ENCODE data around the gene AMBP.
A peak's percentile ranks its signal among the peaks of the same experiment; 100 is the strongest.
"Not testable (repeated sequence)": the region's sequence is repeated elsewhere in the genome, so short reads cannot be mapped to it uniquely, and the experiment has no call there.

Gene AMBP

GRCh38 chr9:114050226-114050568, 27.9 kb downstream of the AMBP start:
- no peak for DNase-seq

- no peak for DNase-seq
Measured at GRCh38 chr9:114049441-114050225, 28.5 kb downstream of the AMBP start.

DNA sequence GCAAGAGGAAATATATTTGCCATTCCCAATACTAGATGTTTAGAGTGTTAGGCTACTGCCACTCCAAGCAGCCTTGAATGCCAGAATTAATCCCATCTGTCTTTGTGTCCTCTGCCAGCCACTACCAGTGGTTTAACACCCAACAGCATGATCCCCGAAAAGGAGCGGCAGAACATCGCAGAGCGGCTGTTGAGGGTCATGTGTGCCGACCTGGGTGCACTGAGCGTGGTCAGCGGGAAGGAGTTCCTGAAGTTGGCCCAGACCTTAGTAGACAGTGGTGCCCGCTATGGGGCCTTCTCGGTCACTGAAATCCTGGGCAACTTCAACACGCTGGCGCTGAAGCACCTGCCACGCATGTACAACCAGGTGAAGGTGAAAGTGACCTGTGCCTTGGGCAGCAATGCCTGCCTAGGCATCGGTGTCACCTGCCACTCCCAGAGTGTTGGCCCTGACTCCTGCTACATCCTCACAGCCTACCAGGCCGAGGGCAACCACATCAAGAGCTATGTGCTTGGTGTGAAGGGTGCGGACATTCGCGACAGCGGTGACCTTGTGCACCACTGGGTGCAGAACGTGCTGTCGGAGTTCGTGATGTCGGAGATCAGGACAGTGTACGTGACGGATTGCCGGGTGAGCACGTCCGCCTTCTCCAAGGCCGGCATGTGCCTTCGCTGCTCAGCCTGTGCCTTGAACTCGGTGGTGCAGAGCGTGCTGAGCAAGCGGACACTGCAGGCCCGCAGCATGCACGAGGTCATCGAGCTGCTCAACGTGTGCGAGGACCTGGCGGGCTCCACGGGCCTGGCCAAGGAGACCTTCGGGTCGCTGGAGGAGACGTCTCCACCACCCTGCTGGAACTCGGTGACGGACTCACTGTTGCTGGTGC, 29.3 kb downstream of the AMBP start:
- no peak for DNase-seq

DNA sequence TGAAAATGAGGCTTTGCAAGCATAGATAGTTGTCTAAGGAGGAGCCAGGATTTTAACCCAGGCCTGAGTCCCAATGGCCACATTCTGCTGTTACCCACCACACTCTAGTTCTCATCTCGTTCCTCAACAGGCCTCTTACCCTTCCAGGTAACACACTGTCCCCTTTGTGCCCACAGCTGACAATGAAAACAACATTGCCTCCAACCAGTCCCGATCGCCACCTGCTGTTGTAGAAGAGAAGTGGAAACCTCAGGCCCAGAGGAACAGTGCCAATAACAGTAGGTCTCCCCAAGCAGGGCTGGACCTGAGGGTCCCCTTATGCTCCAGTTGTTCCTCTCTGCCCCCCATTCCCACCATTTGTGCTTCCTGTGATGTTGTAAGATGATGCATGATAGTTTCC, 30.4 kb downstream of the AMBP start:
- DNase-seq = no peak

- DNase-seq = no peak
Measured at GRCh38 chr9:114046875-114047274, 31.2 kb downstream of the AMBP start.

DNA sequence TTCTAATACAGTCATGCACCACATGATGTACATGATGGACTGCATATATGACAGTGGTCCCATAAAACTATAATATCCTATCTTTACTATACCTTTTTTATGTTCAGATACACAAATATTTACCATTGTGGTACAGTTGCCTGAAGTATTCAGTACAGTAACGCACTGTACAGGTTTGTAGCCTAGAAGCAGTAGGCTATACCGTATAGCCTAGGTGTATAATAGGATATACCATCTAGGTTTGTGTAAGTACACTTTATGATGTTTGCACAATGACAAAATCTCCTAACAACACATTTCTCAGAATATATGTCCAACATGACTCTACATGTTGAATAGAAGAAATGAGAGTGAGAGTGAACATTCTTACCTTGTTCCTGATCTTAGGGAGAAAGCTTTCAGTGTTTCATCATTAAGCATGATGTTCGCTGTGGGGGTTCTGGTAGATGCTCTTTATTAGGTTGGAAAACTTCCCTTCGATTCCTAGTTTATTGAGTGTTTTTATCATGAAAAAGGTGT, 31.8 kb downstream of the AMBP start:
- no peak for DNase-seq

DNA sequence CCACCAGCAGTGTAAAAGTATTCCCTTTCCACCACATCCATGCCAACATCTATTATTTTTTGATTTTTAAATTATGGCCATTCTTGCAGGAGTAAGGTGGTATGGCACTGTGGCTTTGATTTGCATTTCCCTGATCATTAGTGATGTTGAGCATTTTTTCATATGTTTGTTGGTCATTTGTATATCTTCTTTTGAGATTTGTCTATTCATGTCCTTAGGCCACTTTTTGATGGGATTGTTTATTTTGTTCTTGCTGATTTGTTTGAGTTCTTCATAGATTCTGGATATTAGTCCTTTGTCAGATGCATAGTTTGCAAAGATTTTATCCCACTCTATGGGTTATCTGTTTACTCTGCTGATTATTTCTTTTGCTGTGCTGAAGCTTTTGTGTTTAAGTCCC, 34.4 kb downstream of the AMBP start:
- DNase-seq = not testable (repeated sequence)

- DNase-seq = no peak
Measured at GRCh38 chr9:114039484-114039883, 38.6 kb downstream of the AMBP start.

DNA sequence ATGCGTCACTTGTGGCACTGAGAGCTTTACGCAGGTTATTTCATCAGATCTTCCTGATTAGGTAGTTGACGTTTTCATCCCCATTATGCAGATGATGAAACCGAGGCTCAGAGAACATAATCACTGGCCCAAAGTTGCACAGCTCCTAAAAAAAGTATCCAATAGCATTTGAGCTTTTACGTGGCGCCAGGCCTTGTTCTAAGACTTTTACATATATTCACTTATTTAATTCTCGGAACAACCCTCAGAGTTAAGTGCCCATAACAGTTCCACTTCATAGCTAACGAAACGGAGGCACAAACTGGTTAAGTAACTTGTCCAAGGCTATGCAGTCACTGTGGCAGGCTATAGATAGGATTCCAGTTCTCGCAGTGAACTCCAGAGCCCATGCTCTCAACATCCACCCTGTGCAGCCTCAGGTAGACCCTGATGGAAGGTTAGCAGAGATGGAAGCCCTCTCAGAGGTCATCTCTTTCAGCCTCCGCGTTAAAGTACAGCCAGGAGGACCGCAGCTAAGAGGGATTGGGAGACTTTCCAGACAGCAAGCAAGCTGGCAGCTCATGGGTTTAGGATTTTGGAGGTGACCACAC, 39.3 kb downstream of the AMBP start:
- no peak for DNase-seq

DNA sequence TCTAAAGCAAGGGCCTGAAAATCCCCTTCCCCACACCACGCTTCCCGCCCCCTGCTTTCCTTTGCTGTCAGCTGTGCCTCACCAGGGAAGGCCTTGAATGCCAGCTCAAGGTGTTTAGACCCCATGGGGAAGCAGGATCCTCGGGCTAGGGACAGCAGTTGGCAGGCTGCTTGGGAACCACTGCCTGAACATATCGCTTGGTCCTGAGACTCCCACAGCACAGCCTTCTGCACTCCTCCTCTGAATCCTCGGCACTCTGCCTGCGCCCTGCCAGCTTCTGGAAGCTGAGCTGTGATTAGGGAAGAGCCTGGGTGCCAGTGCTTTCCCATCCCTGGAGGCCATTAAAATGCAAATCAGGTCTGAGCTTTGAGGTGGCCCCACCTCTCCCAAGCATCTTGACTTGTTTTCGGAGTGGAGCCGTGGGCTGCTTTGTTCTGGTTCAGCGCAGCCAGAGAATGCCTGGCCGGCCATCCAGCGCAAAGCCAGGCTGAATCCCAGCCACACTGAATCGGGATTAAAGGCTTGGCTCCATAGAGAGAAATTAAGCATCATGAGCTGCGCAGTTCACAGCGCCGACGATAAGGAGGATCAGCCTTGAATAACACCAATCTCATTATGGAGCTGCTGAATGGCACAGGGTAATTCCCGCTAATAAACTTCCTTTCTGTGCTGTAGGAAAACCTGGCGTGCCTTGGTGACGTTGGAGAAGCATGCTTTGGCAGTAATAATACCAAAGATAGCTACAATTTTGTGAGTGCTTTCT, 40.0 kb downstream of the AMBP start:
- no peak for DNase-seq

DNA sequence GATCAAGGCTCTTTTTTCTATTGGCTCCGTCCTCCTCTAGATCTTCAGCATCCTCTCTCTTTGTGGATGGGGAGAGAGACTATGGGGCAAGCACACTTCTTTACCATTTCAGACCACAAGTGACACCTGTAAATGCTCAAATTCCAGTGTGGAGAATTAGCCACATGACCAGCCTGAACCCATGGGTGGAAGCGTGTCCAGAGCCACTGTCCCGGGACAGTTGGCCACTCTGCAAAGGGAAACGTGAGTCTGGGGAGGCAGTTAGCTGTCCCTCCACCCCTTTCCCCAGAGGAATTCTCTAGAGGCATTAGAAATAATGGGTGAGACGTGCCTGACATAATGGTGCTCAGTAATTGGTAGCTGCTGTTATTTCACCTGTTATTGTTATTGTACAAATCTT, 40.9 kb downstream of the AMBP start:
- DNase-seq = no peak

DNA sequence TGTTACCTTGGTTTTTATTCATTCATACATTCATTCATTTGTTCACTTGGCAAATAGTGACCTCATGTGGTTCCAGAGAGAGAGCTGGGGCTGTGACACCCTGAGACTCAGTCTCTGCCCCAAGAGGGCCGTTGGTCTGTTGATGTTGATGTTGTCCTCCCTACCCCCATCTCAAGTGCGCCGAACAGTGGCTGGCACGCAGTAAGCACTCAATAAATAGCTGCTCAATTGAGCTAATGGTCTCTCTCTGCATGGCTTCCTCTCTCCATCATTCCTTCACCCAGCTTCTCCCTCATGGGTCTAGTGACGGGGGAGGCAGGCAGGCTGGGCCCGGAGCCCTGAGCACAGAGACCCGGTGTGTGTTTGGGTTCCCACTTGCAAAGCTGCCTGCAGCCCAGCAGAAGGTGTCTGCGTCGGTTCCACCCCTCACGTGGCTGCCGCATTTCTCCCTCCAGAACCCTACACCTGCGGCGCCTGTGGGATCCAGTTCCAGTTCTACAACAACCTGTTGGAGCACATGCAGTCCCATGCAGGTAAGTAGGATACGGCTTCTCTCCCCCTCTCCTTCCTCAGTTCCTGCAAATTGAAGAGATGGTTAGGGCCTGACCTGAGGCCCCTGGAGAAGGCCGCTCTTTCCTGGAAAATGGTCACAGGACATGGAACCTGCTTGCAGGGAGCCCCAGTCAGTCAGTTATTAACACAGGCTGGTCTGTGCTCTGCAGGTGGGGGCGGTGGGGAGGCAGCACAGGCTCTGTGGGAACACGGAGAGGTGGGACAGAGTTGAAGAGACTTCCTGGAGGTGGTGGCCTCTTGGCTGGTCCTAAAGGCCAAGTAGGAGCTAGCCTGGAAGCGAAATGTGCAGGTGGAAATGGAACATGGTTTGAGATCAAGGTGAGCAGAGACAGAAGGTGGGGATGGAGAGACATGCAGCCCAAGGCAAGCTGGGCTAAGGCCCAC, 42.0 kb downstream of the AMBP start:
- DNase-seq = no peak

DNA sequence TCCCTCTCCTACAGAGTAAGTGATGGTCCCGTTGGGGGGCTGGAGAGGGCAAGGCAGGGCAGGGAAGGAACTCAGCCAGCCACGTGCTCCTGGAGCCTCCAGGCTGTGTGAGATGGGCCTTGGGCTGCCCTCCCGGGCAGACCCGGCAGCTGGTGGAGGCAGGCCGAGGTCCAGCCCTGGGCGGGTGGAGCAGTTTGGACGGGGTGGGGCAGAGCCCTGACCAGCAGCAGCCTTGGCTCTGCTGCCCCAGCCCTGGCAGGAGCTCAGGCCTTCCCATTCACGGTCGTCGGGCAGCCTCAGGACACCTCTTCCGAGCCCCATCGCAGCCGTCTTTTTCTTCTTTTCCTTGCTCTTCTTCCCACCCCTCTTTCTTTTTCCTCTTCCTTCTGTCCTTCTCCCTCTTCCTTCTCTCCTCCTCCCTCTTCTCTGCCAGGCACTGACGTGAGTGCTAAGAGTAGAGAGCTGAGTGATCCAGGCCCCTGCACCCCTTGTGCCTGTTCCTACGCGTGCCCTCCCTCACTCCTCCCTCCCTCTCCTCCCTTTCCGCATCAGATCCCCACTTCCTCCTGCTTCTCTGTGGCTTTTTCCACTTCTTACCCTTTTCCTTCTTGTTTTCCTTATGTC, 42.8 kb downstream of the AMBP start:
- DNase-seq = no peak

DNA sequence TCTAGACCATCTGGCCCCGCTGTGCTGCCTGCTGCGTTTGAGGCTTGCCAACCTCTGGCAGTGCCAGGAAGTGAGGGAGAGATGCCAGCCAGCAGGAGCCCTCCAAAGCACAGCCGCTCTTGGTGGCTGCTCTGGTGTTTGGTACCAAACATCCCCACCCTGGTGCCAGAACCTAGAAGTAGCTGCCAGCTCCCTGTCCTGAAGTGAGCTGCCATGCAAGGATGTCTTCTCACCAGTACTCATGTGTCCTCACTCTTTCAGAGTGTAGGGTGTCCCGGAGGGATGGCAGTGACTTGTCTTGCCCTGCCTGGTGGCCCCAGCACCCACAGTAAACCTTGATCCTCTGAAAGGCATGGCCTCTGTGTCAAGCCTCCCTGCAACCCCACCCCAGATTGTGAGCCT, 43.4 kb downstream of the AMBP start:
- no peak for DNase-seq

- no peak for DNase-seq
Measured at GRCh38 chr9:114034196-114034595, 43.9 kb downstream of the AMBP start.

DNA sequence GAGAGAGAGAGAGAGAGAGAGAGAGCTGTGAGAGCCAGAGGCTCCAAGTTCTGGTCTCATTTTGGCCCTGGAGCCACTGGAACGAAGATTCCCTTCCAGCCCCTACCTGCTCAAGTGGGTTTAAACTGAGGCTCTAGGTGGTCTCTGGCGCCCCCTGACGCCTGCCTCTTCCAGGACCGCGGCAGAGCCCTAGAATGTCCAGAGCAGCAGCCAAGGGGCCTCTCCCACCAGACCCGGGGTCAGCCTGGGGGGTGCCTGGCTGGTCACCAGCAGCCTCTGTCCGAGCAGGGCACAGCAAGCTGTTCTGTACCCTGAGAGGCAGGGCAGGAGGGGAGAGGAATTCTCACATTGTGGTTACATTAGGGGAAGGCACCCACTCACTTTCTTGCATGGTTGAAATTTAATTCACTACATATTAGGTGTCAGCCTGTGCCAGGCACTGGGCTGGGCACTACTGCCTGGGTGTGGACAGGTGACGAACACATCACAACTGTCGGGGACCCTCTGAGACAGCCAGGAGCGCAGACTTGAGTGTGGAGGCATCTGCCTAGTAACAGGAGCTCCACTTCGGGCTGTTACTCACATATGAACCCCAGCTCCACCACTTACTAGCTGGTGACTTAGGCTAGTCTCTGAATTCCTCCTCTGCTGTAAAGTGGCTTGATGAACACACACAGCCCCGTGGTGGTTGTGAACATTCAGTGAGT, 44.5 kb downstream of the AMBP start:
- peak; percentile 15 for DNase-seq

GRCh38 chr9:114031948-114032840, 45.9 kb downstream of the AMBP start:
- DNase-seq = no peak

DNA sequence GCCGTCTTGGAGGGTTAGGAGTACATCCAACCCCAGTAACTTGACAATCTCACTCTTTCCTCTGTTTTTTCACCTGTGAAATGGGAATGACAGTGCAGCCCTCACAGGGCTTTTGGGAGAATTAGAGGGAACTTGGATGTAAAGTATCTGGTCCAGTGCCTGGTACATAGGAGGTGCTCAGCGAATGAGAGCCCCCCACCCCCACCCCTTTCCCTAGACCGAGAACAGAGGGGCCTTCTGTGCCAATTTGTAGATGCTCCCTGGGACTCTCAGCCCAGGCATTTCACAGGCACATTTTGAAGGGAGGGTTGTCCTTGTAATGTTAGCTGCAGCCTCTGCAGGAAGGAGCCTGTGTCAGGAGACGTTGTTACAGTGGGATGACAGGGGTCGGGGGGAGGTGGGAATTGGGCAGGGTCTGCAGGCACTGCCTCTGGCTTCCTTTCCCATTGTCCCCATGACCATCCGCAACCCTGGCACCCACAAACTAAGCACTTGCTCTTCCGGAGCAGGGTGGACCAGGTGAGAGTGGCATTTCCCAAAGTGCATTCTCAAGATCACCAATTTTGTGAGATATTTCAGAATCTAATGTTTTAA, 47.0 kb downstream of the AMBP start:
- no peak for DNase-seq

DNA sequence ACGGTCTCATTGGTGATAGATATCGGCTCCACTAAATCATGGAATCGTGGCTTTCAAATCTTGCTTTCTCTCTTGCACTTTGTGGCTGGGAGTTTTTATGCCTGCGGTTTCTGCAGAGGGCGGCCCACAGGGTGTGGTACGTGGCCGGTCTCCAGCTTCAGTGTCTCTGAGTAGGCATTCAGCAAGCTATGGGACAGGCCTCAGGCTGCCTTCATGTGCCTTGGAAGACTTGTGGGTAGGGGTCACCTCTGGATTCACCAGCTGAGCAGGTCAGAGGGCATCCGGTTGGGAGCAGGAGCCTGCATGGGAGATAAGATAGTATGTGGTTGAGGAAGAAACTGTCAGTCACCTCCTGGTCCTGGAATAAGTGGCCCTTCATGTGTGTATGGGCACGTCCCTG, 47.7 kb downstream of the AMBP start:
- no peak for DNase-seq

Data from activated CD4-positive, alpha-beta T cell treated with anti-CD3 and anti-CD28 coated beads for 48 hours (primary cell).